Endothelial cell of hepatic sinusoid (primary cell): ENCODE results near the gene MOCS1.

Experiments
- in situ Hi-C: cut with HindIII; loops from 2 replicates; pipeline ENCODE4 v1.10.0; 2017; ENCODE audit warnings: low sequenced_read_pairs

Gene MOCS1

DNA sequence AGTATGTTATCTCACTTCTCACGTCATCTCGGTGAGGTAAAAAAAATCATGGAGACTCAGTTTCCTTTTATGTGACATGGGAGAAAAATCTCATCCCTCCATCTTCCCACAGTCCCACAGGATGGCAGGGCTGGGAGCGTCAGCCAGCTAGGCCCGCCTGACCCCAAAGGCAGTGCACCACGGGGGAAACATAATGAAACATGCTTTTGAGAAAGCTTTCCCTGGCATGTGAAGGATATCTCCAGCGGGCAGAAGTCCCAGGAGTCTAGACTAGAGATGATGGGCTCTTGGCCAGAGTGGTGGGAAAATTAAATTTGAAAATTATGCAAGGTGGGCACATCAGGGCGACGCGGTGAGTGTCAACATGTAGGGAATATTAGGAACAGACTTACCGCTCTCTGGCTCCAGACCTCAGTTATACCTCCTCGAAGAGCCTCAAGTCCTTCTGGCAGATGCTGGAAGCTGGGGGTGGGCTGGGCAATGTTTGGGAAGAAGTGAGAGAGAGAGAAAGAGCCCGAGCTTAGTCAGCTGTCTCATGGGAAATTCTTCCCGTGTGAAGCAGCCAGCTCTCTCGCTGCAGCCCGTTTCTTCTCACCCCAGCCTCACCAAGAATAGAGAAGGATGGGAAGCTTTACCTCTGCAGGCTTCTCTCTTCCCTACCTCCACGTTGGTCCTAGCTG, 52.3 kb downstream of the MOCS1 start:
- in situ Hi-C loops, result loop anchor here (5.0 kb wide), 1 partner anchor 65 kb away; no protein-coding TSS in a partner anchor

DNA sequence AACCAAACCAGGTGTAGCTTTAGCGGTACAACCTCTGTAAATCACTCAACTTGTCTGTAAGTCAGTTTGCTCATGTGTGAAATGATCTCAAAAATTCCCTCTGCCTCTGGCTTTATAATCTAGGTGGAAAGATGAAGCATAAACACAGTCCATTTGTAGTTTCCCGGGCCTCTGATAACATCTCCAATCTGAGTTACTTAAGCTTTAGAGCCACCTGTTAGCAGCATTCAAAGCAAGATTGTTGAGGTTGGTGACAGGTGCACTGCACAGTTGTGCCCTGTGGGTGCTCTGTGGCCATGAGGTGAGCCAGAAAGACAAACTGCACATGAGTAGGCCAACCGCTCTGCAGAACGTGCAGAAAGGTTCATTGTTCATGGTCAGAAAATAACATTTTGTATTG, 53.7 kb downstream of the MOCS1 start:
- in situ Hi-C loops, result loop anchor here (5.0 kb wide), 1 partner anchor 63 kb away; no protein-coding TSS in a partner anchor

DNA sequence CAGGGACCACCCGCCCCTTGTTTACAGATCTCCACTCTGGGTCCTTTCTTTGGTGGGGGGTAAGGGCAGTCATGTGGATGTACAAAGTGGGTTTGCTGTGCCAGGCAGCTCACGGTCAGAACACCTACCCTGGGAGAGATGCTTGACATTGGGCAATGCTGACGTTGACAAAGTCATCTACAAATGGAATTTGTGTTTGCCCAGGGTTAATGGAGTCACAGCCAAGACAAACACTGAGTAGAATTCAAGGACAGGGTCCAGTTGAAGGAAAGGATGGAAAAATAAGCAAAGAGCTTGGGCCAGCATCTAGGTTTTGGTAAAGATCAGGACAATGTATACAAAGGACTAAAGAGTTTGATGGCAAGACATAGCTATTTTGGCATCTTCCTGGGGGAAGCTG, 54.7 kb downstream of the MOCS1 start:
- in situ Hi-C loops, result no loop called here

DNA sequence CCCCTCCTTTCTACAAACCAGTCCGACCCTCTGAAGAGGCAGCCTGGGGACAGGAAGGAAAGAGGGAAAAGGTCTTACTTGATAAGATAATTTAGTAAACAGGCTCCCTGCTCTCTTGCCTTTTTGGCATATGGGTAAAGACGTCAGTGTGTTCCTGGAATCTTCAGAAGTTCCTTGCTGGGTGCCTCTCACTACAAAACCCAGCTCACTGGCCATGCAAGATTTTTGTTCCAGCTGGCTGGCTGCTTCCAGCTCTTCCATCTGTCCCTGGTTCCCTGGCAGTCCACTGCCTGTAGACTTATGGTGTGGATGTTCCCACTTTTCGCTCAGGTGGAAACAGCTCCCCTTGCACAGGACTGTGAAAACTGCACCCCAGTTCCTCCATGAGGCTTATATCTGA, 57.4 kb downstream of the MOCS1 start:
- in situ Hi-C loops, result no loop called here

DNA sequence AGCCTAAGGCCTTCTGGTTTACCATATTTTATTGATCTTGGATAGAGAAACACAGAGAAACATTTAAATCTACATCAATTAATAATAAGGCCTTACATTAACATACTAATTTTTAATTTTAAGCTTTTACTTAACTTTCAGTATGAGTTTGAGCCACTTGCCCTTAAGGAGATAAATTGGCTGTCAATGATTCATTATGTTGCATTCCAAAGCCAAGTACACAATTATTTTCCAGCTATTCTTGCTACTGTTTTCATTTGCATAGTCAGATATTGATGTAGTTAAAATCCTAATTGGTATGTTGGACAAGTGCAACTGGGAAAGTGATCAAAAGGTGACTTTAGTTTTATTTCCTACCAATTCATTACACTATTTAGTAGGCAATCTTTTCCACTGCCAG, 58.2 kb downstream of the MOCS1 start:
- in situ Hi-C loops, result no loop called here

DNA sequence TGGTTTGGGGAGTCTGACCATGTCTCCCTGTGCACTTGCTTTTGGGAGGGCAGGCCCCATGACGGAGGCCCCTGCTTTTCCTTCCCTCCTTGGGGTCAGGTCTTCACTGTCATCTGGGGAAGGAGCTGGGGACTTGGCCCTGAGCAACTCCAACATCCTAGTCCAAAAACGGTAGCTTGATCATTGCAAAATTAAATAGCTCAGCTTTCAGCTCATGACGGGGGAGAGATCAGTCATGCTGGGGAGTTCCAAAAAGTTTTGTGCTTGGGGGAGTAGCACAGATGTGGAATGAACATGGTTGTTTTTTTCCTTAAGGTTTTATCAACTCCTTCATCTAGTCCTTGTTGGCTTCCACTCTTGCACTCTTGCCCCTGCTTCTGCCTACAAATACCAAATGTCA, 60.8 kb downstream of the MOCS1 start:
- in situ Hi-C loops, result no loop called here

DNA sequence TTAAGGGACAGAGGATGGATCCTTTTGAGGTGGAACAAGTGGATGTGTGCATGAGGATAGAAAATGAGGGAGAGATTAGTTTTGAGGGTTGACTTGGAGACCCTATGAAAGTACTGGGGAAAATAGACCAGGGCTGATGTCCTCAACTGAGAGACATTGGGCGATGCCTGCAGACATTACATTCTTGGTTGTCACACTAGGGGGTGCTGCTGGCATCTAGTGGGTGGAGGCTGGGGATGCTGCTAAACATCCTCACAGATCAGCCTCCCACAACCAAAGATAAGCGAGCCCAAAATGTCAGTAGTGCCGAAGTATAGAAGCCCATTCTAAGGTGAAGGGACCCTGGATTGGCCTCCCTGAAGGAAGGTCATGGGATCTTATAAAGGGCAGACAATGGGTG, 63.3 kb downstream of the MOCS1 start:
- in situ Hi-C loops, result no loop called here

DNA sequence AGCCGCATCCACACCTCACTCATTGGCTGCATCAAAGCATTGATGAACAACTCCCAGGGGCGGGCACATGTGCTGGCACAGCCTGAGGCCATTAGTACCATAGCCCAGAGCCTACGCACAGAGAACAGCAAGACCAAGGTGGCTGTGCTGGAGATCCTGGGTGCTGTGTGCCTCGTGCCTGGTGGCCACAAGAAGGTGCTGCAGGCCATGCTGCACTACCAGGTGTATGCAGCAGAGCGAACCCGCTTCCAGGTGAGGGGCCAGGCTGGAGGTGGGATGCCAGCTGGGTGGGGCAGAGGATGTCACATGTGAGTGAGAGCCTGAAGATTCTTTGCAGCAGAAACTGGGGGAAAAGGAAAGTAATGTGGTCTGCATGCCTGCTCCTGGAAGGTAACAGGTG, 66.7 kb downstream of the MOCS1 start:
- in situ Hi-C loops, result no loop called here

DNA sequence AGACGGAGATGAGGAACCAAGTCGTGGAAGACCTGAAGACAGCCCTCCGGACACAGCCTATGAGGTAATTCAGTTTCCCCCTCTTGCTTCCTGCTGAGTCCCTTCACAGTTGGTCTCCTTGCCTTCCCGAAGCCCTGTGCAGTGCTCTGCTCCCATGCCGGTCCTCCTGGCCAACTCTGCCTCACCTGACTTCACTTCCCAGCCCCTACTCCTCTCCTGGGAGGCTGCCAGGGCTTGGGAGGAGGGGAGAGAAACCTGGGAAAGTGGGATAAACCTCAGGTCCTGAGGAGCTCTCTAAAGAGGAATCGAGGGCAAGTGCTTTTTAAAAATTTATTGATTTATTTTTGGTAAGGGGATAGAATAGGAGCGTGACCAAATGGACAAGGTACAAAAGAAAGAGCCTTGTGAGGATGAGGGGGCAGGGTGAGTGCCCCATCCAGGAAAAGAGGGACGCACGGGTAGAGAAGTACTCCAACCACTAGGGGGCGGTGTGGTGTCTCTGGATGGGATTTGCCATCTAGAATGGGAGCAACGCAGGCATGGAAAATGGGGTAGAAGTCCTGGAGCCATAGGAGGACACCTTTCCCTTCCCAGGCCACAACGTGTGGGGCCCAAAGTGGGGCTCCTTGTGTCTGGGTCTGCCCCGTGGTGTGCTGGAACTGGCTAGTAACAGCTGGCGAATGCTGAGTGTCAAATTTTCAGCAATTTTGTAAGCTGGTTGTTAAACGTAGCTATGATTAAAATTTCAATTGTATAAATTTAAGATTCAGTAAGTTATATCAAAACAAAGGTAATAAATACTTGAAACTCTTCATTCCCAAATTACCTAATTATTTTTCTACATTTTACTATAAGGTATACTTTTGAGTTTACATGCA, 69.0 kb downstream of the MOCS1 start:
- in situ Hi-C loops, result no loop called here

DNA sequence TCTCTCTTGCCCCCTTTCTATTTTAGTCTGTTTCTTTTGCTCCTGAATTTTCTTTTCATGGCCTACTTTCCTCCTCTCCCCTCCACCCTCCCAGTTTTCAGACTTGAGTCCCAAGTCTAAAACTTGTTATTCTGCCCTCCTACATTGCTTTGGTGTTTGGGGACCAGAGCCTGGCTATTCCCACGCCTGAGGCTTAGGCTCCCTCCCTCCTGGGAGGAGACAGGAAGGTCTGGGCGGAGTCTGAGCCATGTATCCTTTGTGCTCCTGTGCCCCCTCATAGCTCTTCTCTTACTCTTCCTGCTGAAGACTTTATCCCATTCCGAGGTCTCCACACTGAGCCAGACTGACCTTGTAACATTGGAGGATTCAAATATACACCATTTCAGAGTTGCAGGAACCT, 72.6 kb downstream of the MOCS1 start:
- in situ Hi-C loops, result no loop called here

DNA sequence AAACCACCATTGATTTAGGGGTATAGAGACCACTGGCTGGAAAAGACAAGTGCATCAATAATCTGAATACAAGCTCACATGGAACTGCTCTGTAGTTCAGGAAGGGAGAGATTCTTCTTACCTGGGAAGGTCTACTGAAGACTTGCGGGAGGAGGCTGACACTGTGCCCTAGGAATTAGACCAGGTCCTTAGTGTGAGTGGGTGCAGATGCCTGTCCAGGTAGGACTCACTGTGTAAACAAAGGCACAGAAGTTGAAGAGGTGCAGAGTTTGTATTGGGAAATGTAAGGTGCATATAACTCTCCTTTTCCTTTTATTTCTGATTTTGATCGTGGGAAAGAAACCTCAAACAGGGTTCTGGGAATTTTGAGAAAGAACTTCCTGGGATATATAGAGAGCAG, 75.2 kb downstream of the MOCS1 start:
- in situ Hi-C loops, result no loop called here

DNA sequence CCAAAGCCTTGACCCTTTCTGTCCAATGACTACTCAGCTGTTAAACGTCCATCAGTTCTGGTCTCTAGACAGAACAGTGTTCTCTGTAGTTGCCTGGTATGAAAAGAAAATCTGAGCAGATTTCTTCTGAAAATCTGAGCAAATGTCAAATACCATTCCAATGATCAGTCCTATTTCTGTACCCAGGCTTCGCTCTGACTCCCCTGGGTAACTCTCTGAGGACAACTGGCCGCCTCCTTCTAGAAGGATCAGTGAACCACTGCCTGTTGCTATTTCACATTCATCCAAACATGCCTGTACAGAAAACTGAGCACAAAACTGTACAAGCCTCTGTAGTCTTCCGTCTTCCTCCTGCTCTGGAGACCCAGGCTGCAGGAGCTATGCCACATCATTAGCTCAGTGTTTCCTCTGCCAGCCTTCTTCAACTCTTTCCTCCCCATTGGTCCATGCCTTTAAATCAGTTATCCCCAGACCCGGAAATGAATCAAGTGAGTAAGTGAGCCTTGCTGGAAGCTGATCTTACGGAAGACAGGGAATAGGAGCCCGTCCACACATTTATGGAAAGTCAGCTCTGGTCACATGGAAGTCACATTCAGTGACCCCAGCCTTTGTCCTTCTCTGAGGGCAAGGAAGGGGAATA, 78.8 kb downstream of the MOCS1 start:
- in situ Hi-C loops, result no loop called here
